NCI-H1092 treated with DMSO at 0.1 percent for 48 hours (cell line): ENCODE data around the gene COL3A1.

Experiments
- DNase-seq: peaks from one replicate; lab custom pipeline; 2025; lab: John Stamatoyannopoulos, UW

COL3A1 gene

DNA sequence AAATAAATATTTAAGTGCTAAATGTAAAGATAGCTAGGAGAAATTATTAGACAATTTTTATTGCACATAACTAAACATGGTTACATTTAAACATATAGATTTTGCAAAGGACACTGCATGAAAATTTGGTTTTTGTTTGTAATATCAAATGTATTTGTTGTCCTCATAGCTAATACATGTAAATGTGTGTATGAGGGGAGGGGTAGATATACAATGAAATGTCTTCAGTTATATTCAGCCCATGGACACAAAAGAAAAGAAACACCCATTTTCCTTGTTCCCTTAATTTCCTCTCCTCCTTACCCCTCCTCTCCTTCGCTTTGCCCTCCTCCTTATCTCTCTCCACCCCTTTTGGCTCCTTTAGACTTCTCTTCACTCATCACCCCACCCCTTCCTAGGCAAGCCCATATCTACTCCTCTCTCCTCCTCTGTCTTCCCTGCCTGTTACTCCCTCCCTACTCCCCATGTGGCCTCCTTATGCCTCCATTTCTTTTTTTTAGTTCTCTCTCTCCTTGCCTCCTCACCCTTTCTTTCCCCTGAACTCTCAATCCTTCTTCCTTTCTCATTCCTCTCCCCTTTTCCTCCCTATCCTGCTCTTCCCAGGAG is 1.4 kb downstream of the COL3A1 start:
- no peak for DNase-seq

DNA sequence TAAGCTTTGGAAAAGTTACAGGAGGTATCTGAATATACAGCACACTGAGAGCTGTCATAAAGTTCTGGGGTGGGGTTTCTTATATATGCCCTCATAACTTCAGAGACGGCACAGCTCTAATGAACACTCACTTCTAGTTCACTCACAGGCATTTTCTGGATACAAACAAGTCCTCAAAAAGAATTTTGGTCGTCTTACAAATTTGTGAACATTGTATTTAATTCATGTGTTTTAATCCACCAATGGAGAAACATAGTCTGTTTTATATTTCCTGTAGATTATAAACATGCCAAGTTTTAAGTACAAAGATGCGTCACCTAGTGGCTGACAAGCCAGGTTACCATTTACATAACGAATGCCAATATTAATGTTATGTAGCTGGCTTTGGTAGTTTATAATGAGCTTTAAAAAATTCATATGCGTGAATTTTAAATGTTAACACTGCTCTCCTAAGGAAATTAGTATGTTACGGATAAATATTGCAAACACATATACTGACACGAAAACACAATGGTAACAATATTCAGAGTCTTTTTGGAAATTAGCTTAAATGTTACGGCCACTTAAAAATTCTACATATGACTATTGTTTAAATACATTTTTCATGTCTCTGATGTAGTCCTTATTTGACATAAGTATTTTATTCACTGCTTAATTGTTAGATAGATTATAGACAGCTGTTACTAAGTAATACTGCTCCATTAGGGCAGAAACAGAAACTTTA is 2.5 kb downstream of the COL3A1 start:
- DNase-seq: peak; percentile 0

DNA sequence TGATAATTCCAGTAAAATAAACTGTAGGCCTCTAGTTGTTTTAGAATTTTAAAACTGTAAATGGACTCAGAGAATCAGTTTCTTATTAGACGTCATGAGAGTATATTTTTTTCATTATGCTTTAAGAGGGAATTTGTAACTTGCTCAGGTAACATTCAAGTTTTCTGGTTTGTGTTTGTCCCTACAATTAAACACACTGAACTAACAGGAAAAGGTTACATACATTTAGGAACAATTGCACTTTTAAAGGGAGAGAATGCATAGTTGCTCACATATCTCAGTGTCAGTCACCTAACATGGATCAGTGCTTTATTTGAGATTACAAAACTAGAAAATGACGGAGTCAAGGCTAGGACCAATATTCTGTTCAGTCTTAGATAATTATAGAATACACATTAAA is 3.1 kb downstream of the COL3A1 start:
- no peak for DNase-seq

DNA sequence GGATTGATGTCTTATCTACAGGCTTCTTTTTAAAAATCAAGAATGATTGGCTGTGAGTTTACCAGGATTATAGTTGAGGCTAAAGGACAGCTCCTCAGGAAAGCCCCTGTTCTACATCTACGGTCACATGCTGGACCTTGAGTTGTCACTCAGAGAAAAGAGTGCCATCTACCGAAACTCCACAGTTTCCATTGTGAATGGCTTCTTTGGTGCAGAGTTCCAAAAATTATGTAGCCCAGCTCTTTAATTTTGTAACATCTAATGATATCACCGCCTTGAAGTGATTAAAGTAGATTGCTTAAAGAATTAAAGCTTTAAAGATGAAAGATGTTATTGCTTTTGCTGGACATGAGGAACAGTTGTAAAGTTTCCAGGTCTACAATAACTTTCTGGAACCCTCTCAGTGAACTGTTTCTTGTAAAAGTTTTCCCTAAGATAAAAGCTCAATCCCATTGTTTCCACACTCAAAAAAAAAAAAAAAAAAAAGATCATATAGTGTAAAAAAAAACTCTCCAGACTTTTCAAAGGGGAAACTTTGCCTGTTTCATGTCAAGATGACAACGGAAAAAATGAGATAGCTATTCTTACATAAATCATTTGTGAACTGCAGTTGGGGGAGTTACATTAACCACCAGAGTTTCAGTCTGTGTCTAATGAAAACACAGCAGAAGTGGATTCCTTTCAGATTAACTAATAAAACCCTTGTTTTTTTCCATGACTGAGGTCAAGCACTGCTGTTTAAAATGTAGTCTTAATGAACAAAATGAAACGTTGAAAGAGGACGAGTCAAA is 4.3 kb downstream of the COL3A1 start:
- DNase-seq: no peak

DNA sequence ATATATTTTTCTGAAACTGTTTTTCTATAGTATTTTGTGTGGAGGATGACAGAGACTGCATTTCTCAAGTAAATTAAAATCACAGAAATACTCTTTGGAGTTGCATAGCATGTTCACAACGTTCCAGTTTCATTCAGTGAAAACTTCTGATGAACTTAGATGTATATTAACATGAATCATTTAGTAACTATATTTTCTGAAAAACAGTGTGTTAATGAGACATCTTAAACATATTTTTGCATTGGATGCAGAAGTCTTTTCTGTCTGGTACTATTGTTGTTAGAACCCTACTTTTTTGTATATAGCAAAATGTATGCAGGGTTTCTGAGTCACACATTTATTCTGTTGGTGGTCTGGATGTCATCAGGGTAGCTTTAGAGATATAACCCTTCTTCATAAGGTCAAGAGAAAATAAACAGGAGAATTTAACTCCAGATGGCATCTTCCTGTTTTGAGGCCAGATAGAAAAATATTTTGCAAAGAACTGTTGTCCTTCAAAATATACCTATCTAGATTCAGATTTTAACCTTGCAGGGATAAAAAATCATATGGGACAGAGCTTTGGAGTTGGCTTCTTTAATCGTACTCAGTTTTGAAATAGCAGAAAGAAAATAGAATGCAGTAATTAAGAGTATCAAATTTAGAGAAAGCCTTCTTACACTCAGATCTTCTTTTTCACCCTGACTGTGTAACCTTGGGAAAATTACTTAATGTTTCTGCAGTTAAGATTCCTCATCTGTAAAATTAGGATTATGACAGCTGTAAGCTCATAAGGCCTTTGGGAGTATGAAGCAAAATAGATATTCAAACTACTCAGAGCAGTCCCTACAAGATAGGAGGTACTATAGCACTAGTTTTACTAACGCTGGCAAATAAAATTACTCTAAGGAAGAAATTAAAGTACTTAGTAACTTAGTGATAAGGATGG is 5.3 kb downstream of the COL3A1 start:
- no peak for DNase-seq

DNA sequence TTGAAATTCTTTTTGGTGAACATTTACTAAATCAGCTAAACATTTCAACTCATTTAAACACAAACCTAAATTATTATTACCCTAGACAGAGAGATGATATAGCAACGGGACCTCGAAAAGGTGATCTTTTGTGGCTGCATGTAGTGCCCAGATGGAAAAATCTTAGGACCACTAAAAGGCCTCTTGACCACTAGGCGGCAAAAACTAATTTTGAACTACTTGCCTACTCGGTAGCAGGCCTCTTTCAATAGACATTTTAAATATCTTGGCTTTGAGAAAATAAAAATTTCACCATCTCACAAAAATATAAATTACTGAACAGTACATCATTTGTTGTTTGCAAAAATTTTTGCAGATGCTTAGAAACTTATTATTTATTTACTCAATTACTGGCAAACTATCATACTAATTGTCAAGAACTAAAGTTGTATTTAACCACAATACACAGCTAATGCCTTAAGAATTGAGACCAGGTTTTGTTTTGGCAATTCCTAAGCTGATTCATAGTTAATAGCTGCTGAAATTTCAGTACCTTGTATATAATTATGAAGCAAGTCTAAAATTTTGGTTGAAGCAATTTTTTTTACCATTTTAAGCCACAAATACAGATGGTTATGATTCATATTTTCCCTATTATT is 9.4 kb downstream of the COL3A1 start:
- DNase-seq: peak; percentile 0

DNA sequence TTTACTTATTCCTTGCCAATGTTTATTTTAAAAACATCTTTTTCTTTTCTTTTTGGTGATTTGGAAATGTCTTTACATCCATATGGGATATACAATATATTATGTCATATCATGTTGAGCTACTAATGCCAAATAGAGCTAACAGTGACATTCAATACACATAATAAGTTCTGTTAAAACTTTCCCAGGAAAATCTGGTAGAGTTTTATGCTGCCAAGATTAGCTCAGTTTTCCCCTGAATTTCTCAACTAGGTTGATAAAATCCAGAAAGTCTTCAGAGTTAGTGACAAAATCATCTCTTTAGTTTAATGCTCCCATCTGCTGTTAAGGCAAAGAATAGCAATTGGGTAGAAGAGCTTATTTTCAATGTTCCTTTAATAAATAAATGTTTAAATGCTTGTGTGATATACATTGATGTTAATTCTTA is 9.9 kb downstream of the COL3A1 start:
- no peak for DNase-seq

DNA sequence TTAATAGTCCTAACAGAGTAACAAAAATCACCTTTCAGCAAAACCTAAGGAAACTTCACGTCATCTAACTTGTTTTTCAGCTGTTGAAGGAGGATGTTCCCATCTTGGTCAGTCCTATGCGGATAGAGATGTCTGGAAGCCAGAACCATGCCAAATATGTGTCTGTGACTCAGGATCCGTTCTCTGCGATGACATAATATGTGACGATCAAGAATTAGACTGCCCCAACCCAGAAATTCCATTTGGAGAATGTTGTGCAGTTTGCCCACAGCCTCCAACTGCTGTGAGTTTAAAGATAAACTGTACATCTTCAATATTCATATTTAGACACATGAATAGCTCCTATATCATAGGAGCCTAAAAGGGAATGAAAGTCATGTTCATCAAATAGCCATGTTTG is 10.5 kb downstream of the COL3A1 start:
- no peak for DNase-seq

DNA sequence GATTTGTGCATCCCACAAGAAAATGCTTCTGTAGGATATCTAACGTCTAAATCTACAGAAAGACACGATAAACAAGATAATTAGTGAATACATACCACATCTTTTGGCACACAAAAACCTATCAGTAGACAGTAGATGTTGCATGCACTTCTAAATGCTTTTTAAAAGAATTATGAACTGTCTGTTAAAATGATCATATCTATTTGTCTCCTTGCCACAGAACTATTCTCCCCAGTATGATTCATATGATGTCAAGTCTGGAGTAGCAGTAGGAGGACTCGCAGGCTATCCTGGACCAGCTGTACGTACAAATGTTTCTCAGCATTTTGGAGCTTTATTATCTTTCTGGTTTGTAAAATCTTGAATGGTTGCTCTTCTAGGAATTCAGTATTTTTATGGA is 12.7 kb downstream of the COL3A1 start:
- no peak for DNase-seq

DNA sequence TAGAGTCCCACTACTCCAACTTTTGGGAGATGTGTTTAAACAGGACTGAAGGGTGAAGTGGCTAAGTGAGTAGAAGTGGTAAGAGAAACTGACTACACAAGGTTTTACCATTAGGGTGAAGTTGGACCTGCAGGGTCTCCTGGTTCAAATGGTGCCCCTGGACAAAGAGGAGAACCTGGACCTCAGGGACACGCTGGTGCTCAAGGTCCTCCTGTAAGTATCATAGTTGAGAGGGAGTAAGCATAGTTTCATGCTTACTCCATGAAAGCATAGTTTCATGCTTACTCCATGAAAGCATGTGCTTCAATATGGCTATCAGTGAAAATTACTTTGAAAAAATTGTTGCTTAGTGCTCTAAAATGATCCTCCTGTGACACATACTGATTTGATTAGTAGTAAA is 19.1 kb downstream of the COL3A1 start:
- no peak for DNase-seq

DNA sequence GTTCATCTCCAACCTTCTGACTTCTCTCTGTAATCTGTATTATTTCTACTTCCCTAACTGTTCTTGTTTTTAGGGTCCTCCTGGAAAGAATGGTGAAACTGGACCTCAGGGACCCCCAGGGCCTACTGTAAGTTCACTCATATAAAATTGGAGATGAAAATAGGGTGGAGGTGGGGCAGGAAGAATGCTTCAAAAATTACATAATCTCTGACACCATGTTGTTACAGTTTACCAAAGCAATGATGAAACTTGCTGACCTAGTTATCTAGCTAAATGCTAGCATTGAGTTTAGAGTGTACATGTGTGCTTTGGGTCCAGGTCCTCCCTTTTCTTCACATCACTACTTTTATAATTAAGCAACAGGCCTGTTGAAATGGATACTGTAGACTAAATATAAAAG is 23.1 kb downstream of the COL3A1 start:
- no peak for DNase-seq

DNA sequence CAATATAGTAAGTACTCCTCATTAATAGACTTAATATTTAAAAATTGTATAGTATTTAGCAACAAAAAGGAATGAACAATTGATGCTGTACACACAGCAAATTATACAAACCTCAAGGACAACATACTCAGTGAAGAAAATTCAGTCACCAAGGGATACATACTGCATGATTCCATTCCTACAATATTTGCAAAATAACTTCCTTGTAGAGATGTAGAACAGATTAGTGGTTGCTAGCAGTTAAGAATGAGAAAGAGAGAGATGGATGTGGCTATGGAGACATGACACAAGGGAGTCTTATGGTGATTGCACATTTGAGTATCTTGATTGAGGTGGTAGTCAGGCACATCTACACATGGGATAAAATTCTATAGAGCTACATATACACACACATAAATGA is 26.0 kb downstream of the COL3A1 start:
- no peak for DNase-seq

DNA sequence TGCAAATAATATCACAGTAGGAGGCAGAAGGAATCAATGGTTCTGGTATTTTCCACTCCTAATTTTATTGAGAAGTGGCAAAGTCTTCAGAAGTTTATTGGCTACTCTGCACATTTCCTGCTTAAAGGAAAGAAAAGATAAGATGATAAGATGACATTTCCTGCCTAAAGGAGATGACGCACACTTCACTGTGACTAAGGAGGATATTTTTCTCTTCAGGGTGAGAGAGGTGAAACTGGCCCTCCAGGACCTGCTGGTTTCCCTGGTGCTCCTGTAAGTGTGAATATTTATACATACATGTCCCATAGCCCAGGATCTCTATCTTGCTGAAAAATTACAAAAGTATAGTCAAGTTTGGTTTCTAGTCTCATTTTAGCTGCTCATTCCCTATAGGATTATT is 27.9 kb downstream of the COL3A1 start:
- no peak for DNase-seq

DNA sequence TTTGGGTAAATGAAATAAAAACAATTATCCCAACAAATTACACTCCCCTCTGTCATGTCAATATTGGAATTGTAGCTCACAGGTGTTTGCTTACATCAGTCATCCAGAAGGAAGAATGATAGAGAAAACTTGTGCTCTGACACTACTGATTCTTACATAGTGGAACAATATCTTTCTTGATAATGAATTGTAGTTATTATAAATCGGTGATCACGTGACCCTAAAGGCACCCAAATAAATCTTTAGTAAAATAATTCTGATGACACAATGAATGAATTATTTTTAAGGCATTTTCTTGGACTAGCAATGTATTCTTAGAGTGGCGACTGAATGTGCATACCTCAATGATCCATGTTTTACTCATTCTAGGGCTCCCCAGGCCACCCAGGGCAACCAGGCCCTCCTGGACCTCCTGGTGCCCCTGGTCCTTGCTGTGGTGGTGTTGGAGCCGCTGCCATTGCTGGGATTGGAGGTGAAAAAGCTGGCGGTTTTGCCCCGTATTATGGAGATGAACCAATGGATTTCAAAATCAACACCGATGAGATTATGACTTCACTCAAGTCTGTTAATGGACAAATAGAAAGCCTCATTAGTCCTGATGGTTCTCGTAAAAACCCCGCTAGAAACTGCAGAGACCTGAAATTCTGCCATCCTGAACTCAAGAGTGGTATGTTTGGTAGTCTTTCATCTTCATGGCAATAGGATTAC is 34.5 kb downstream of the COL3A1 start:
- no peak for DNase-seq

DNA sequence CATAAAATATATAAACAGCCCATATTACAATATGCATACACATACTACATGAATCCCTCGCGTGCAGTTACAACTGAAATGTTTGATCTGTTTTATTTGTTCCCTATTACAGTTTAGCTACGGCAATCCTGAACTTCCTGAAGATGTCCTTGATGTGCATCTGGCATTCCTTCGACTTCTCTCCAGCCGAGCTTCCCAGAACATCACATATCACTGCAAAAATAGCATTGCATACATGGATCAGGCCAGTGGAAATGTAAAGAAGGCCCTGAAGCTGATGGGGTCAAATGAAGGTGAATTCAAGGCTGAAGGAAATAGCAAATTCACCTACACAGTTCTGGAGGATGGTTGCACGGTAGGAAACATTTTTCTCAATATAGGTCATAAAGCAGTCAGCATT is 36.4 kb downstream of the COL3A1 start:
- no peak for DNase-seq

DNA sequence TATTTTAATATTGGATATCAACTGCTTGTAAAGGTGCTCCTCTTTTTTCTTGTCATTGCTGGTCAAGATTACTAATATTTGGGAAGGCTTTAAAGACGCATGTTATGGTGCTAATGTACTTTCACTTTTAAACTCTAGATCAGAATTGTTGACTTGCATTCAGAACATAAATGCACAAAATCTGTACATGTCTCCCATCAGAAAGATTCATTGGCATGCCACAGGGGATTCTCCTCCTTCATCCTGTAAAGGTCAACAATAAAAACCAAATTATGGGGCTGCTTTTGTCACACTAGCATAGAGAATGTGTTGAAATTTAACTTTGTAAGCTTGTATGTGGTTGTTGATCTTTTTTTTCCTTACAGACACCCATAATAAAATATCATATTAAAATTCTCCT is 38.2 kb downstream of the COL3A1 start:
- no peak for DNase-seq

DNA sequence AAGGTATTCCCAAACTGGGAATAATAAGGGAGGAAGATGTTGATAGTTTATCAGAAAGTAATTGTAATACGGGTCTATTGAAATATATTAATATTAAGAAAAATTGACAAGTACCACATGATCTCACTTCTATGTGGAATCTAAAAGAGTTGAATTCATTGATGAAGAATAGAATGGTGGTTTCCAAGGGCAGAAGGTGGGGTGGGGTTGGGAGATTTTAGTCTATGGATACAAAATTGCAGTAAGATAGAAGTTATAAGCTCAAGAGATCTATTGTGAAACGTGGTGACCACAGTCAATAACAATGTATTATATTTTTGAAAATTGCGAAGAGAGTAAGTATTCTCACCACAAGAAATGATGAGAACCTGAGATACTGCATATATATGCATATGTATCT is 38.9 kb downstream of the COL3A1 start:
- DNase-seq: no peak

DNA sequence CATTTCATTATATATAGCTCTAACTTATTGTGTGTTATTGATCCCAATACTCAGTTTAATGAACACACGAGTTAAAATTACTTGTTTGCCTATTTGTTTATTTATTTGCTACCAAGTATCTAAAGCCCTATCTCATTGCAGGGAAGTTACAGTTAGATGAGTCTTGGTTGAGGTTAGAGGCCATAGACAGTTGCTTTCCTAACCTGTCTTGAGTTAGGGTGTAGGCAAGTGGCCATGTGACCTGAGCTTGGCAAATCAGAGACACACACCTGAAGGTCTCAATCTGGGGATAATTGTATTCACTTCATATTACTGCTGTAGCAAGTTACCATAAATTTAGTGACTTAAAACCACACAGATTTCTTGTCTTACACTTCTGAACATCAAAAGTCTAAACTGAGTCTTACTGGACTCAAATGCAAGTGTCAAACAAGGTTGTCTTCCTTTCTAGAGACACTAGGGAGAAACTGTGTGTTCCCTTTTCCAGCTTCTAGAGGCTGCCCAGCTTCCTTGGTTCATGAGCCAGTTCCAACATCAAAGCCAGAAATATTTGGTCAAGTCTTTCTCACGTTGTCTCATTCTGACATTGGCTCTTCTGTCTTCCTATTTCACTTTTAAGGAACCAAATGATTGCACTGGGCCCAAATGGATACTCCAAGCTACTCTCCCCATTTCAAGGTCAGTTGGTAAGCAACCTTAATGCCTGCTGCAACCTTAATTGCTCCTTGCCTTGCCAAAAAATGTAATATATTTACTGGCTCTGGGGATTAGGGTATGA is 39.7 kb downstream of the COL3A1 start:
- DNase-seq: no peak

DNA sequence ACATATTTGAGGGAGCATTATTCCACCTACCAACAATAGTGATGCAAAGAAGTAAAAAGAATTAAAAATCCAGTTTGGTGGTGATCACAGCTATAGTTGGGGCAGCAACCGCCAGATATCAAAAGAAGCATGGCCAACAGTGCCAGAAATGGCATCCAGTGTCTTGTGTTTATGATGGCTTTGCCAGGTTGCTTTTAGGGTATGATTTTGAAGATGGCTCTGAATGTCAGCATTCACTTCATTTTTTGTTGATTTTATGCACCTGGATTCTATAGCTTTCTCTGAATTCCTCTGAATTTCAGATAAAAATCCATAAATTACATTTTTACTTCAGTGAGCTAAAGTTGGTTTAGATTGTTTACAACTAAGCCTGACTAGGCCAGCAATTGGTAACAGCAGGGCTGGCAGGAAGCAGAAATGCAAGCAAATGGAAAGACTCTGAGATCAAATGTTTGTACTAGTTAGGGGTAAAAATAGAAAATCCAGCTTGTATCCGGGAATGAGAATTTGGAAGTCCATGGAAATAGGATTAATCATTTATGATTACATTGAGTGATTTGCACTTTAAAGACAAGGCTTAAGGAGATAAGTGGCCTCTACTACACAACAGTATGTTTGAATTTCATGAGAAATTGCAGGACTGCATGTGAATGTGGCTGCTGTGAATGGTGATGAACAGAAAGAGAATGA is 40.4 kb downstream of the COL3A1 start:
- DNase-seq: no peak

DNA sequence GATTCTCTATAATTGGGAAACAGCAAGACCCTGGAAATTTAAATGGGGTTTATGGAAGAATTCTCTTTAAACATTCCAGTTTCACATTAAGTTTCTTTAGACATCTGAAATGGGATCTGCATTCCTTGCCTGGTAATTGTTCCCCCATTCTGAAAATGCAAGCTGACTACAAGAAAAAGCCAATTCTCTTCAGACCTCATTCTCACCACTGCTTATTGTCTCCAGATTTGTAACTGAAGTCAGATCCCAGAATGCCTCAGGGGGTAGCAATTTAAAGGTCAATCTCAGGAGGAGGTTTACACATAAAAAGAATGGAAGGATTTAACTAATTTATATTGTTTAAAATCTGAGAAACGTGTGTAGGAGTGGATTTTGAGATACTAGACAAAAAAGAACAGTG is 41.2 kb downstream of the COL3A1 start:
- DNase-seq: no peak
